NCI-H510A treated with DMSO at 0.1 percent for 48 hours (cell line): ENCODE measurements around the gene TIMM22.
"Not testable (repeated sequence)": the region's sequence is repeated elsewhere in the genome, so short reads cannot be mapped to it uniquely, and the experiment has no call there.

ENCODE experiments used
- DNase-seq: peaks from one replicate; lab custom pipeline; 2025; lab: John Stamatoyannopoulos, UW

The TIMM22 gene

DNA sequence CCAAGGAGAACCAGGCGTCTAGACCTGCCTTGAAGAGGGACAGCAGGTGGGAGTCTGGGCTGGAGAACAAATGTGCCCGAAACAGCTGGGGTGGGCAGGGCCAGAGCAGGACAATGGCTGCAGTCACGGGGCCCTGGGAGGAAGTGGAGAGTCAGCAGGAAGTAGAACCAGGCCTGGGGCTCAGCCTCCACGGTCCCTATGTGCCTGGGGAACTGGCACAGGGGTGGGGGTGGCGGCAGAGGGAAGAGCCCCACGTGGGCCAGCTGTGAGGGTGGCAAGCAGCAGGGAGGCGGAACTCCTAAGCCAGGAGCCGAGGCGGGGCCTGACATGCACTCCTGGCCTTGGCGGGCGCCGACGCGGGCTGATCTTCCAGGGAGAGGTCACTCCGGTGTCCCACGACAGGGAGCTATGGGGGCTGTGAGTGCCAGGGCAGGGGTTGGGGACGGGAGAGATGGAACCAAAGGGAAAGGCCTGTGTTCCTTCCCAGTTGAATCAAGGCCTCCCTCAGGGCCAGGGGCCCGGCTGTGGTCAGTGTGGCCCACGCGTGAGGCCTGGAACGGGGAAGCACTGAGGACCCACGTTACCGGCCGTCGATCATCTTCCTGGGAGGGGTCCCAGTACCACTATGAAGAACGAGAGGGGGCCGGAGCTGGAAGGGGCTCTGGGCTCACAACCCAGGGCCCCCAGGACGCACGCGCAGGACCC is 42.7 kb downstream of the TIMM22 start:
- no peak for DNase-seq

GRCh38 chr17:1040216-1040600 is 43.3 kb downstream of the TIMM22 start:
- no peak for DNase-seq

DNA sequence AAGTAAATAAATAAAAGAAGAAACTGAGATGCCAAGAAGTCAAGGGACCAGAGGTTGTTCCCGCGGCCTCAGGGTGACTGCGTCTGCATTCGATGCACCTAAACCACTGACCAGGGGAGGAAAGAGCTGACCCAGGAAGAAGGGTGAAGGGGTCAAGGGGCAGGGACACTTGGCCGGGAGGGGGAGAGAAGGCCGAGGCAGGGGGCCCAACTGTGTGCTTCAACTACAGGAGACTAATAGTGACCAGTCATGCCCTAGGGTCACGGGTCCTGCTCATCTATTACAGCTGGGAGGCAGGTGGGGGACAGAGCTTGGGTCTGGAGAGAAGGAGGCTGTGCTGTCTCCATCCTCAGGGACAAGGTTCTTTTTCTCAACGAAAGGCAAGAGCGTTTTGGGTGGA is 44.8 kb downstream of the TIMM22 start:
- no peak for DNase-seq

DNA sequence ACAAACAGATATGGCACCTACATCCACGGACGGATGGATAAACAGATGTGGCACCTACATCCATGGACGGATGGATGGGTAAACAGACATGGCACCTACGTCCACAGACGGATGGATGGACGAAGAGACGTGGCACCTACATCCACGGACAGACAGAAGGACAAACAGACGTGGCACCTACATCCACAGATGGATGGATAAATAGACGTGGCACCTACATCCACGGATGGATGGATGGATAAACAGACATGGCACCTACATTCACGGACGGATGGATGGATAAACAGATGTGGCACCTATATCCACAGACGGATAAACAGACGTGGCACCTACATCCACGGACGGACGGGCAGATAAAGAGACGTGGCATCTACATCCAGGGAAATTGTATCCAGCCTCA is 45.6 kb downstream of the TIMM22 start:
- DNase-seq, result no peak

- no peak for DNase-seq
Measured at GRCh38 chr17:1043601-1044251, 46.8 kb downstream of the TIMM22 start.

DNA sequence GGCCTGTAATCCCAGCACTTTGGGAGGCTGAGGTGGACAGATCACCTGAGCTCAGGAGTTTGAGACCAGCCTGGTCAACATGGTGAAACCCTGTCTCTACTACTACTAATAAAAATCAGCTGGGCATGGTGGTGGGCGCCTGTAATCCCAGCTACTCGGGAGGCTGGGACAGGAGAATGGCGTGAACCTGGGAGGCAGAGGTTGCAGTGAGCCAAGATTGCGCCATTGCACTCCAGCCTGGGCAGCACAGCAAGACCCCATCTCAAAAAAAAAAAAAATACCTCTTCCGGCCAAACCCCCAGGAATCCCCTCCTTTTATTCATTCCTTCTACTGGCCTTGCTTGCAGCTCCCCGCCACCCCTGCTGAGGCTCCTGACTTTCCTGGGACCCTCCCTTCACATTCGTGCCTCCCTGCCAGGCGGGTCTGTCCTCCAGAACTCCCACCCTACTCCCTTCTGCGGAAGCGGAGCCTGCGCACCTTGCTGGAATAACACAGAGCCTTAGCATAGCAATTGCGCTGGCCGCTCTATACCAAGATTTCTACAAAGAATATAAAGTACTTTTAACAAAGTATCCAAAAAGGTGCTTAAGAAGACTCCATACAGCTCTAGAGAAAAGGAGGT is 47.6 kb downstream of the TIMM22 start:
- not testable (repeated sequence) for DNase-seq

DNA sequence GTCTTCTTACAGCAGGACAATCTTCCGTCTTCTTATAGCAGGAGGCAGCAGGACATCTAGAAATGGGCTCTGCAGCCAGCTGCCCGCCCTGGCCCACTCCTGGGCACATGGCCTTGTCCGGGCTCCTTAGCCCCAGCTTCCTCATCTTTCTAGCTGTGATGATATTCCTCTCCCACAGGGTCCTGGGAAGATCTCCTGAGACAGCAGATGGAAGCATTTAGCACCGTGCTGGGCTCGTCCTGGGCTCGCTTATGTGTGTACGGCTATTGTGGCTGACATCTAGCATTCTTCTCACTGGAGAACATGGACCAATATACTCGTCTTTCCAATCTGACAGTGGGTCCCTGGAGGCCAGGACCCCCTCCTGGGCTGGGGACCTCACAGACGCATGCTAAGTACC is 48.5 kb downstream of the TIMM22 start:
- no peak for DNase-seq

- no peak for DNase-seq
Measured at GRCh38 chr17:1047177-1047878, 50.4 kb downstream of the TIMM22 start.

- no peak for DNase-seq
Measured at GRCh38 chr17:1047879-1048470, 51.0 kb downstream of the TIMM22 start.

DNA sequence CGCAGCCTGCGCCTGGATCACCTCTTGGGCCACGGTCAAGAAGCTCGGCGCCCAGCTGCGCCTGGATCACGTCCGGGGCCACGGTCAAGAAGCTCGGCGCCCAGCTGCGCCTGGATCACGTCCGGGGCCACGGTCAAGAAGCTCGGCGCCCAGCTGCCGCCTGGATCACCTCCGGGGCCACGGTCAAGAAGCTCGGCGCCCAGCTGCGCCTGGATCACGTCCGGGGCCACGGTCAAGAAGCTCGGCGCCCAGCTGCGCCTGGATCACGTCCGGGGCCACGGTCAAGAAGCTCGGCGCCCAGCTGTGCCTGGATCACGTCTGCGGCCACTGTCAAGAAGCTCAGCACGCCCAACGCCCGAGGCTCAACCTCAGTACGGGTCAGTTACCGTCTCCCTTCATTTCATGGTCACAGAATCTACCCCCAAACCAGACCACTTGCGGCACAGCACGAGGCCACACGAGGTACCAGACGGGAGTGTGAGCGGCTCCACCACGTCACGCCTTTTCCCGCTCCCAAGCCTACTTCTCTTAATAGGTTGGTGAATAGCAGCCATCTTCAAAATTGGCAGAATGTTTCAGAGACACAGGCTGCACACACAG is 51.7 kb downstream of the TIMM22 start:
- DNase-seq, result not testable (repeated sequence)

DNA sequence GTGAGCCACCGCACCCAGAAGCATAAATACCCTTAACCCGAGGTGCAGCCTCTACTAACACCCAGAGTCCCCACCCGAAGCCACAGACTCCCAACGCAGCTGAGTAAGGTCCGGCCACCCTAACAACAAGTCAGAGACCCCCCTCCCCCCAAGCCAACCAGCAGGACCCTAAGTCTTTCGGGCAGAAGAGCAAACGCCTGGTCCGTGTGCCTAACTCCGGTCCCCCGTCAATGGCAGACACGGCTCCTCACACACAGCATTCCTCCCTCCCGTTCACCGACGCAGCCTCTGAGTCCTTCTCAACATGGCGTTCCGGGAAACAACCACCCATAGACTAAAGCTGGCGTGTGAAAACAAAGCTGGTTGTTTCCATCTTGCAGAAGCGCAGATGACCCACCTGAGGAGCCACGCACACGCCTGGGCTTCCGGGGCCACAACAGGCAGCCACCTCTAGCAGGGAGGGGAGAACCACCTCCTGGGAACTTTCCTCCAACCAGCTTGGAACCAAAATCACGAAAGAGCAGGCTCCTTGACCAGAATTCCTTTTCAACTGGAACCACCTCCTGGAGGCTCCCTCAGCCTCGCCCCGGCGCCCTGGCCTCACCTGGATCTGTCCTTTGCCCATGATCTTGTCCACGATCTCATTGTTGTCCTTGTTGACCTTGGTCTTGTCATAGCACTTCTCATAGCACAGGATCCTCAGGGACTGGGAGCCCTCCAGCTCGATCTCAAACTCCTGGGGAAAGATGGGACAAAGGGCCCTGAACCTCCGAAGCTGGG is 52.7 kb downstream of the TIMM22 start:
- no peak for DNase-seq

- DNase-seq, result no peak
Measured at GRCh38 chr17:1050246-1050995, 53.5 kb downstream of the TIMM22 start.

DNA sequence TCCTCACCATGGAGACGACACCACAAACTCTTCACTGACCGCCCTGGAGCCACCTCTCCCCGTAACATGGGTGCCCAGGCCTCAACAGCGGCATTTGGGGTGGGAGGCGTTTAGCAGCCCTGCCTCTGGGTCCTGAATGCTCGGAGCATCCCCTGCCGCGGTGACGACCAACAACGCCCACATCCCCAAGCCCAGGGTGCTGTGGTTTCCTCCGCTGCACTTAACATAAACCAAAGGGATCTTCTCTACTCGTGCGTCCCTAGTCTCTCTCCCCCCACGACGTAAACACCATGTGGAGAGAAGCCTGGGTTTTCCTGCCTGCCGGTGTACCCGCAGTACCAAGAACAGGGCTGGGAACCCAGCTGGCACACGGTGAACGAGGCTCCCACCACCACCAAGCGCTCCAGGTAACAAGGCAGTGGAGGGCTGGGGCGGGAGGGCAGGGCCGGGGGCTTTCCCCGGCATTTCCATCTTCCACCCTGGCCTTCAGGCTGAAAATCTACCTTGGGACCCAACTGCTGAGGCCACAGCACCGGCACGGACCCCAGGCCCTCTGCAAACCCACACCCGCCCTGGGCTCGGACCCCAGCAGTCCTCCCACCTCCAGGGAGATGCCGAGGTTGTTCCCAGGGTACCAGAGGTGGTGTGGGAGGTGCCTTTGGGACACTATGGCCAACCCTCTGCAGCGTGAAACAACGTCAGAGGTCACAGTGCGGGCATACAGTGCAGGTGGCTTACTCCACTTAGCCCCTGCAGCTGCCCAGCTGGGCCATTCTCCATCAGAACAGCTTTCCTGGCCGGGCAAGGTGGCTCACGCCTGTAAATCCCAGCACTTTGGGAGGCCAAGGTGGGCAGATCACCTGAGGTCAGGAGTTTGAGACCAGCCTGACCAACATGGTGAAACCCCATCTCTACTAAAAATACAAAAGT is 54.3 kb downstream of the TIMM22 start:
- DNase-seq, result no peak
